GM23248 (cell line): ENCODE measurements around the gene FAM236B. TPM values are rescaled to one million over a fixed set of nuclear protein-coding genes. Genes with fewer than 3 reads are reported as not detected.
"Not testable (repeated sequence)": the region's sequence is repeated elsewhere in the genome, so short reads cannot be mapped to it uniquely, and the experiment has no call there.

Experiments used
- DNase-seq: peaks from one replicate; pipeline ENCODE4 v3.0.0-alpha.2; 2015
- H2AFZ ChIP-seq: fragments of 200-600 bp; sonication (generic); 2 replicates; pipeline ENCODE4 v1.6.1; 2016; ENCODE audit warnings: antibody characterized with exemption
- H3F3A ChIP-seq: fragments of 200-600 bp; sonication (generic); 2 replicates; pipeline ENCODE4 v1.6.1; 2016; ENCODE audit warnings: mild to moderate bottlenecking, antibody characterized with exemption, mixed run types; ENCODE audit not compliant: insufficient read depth
- H3K27ac ChIP-seq: fragments of 200-600 bp; sonication (generic); 2 replicates; pipeline ENCODE4 v1.5.1; 2016; ENCODE audit warnings: mild to moderate bottlenecking
- H3K27me3 ChIP-seq: fragments of 200-600 bp; sonication (generic); replicated peaks from 2 replicates; pipeline ENCODE4 v1.6.1; 2016; ENCODE audit warnings: mild to moderate bottlenecking; ENCODE audit not compliant: insufficient read depth
- H3K36me3 ChIP-seq: fragments of 200-600 bp; sonication (generic); 2 replicates; pipeline ENCODE4 v1.6.1; 2016; ENCODE audit warnings: low read depth, mild to moderate bottlenecking
- H3K4me1 ChIP-seq: fragments of 200-600 bp; sonication (generic); 2 replicates; pipeline ENCODE4 v1.6.1; 2016; ENCODE audit warnings: mild to moderate bottlenecking; ENCODE audit not compliant: insufficient read depth
- H3K4me2 ChIP-seq: fragments of 200-600 bp; sonication (generic); one replicate; pipeline ENCODE4 v1.6.1; 2016; ENCODE audit warnings: mild to moderate bottlenecking; ENCODE audit not compliant: unreplicated experiment
- H3K4me3 ChIP-seq: fragments of 200-600 bp; sonication (generic); 2 replicates; pipeline ENCODE4 v1.5.1; 2016; ENCODE audit warnings: mild to moderate bottlenecking
- H3K79me2 ChIP-seq: fragments of 200-600 bp; sonication (generic); 2 replicates; pipeline ENCODE4 v1.6.1; 2016; ENCODE audit warnings: mild to moderate bottlenecking; ENCODE audit not compliant: insufficient read depth
- H3K9ac ChIP-seq: fragments of 200-600 bp; sonication (generic); 2 replicates; pipeline ENCODE4 v1.6.1; 2016; ENCODE audit warnings: mild to moderate bottlenecking
- H3K9me2 ChIP-seq: fragments of 200-600 bp; sonication (generic); 2 replicates; pipeline ENCODE4 v1.6.1; 2016; ENCODE audit warnings: mixed run types, mild to moderate bottlenecking, moderate library complexity; ENCODE audit not compliant: insufficient read depth
- H3K9me3 ChIP-seq: fragments of 200-600 bp; sonication (generic); one replicate; pipeline ENCODE4 v1.6.1; 2017; ENCODE audit warnings: low read depth
- H4K20me1 ChIP-seq: fragments of 200-600 bp; sonication (generic); 2 replicates; pipeline ENCODE4 v1.6.0; 2016; ENCODE audit not compliant: insufficient read depth
- WGBS, 2 experiments: methylation state at CpG; one replicate each; pipeline ENCODE4 v1.1.6; 2015 to 2017; ENCODE audit warnings: low lambda C conversion rate in 2 of 2, low coverage in 1 of 2; ENCODE audit errors: missing lambda C conversion rate in 2 of 2; 5-methylcytosine and 5-hydroxymethylcytosine counted together
- in situ Hi-C: fragments of 300-500 bp; cut with MboI; formaldehyde crosslinking; loops from 2 replicates; pipeline ENCODE4 v1.15.0; 2020
- polyA plus RNA-seq: library from polyadenylated mRNA; unstranded; fragments of >200 nt; fragmentation: Nextera tagmentation; extraction: Ambion mirVana; gene quantifications from 2 replicates; pipeline ENCODE4 v1.2.1, GENCODE V29; 2016
- total RNA-seq: library from RNA; depleted of rRNA; stranded (reverse); fragments of >200 nt; shearing (Covaris generic); gene quantifications from 2 replicates; pipeline ENCODE4 v1.2.3, GENCODE V29; 2014

Gene FAM236B
- total and polyA plus RNA-seq, 2 experiments from 2014 or later, result not detected

- H3K9ac ChIP-seq, H3K27me3 ChIP-seq, H3K9me3 ChIP-seq, H3K27ac ChIP-seq, H3K36me3 ChIP-seq, H3K4me1 ChIP-seq, H2AFZ ChIP-seq, H3K79me2 ChIP-seq, H3K4me3 ChIP-seq, in situ Hi-C loops, DNase-seq, H3F3A ChIP-seq, H3K9me2 ChIP-seq, H3K4me2 ChIP-seq, H4K20me1 ChIP-seq: not testable (repeated sequence)
- no CpG with 5 or more reads among the region's 15 CpGs for WGBS, 2 experiments
These were observed 5.0 kb downstream of the FAM236B start for GRCh38 chrX:72777467-72777790.

DNA sequence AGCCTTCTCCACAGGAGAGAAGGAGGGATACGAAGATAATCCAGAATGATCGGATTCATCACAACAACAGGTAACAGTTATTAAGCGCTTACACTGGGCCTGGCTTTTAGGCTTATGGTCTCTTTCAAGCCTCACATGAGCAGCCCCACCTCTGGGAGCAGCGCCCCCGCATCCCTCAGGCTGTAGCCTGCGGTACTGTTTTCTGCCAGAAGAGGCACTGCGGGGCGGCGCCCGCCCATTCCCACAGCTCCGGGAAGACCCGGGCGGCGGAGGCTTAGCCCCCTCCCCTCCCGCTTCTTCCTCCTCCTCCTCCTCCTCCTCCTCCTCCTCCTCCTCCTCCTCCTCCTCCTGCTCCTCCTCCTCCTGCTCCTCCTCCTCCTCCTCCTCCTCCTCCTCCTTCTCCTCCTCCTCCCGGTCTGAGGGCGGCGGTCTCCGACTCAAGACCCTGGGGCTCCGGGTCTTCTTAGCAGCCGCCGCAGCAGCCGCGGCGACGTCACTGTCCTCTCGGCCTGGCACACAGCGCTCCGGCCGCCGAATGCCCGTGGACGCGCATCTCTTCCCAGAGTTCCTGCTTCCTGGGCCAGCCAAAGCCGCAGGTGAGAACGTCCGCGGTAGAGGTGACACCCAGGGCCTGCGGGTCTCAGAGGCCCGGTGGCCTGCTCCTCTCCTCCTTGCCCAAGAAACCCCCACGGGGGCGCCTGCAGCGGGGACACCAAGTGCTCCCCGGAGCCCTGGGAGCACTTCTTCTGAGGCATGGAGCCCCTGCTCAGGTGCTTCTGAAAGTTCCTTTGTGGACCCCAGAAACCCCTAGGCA lies 5.6 kb downstream of the FAM236B start, which contains the start of gene DMRTC1B:
DMRTC1B (plus strand) TSS at position 238 of the 814 bp plus-strand sequence. CDS start 68,246 bp downstream, outside the sequence.
- H3K9me3 ChIP-seq, H3K4me1 ChIP-seq, H2AFZ ChIP-seq, H3K79me2 ChIP-seq, H4K20me1 ChIP-seq, DNase-seq, H3F3A ChIP-seq, H3K9me2 ChIP-seq, H3K4me2 ChIP-seq, H3K36me3 ChIP-seq, H3K27ac ChIP-seq, H3K4me3 ChIP-seq, H3K9ac ChIP-seq, in situ Hi-C loops, H3K27me3 ChIP-seq: not testable (repeated sequence)
- WGBS, 2 experiments, result 0% methylated on average over 4 of the region's 44 CpGs; no CpG with 5 or more reads in 1 of the 2 experiments

DNA sequence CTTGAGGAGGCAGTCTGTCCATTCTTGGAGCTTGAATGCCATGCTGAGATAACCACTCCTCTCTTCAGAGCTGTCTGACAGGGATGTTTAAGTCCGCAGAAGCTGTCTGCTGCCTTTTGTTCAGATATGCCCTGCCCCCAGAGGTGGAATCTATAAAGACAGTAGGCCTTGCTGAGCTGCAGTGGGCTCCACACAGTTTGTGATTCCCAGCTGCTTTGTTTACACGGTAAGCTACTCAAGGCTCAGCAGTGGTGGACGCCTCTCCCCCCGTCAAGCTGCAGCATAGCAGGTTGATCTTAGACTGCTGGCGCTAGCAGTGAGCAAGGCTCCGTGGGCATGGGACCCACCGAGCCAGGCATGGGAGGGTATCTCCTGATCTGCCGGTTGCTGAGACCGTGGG lies 22.0 kb downstream of the FAM236B start:
- H3K9me2 ChIP-seq, H3K79me2 ChIP-seq, in situ Hi-C loops, H3K36me3 ChIP-seq, H4K20me1 ChIP-seq, H3K4me2 ChIP-seq, H2AFZ ChIP-seq, H3K4me3 ChIP-seq, H3K27ac ChIP-seq, H3K9me3 ChIP-seq, H3K4me1 ChIP-seq, DNase-seq, H3K27me3 ChIP-seq, H3F3A ChIP-seq, H3K9ac ChIP-seq: not testable (repeated sequence)
- WGBS, 2 experiments, result no CpG with 5 or more reads among the region's 9 CpGs

- H3K9me3 ChIP-seq, H3K79me2 ChIP-seq, in situ Hi-C loops, H4K20me1 ChIP-seq, H3K9me2 ChIP-seq, H3K4me1 ChIP-seq, H2AFZ ChIP-seq, H3K4me2 ChIP-seq, H3K9ac ChIP-seq, H3K4me3 ChIP-seq, H3K27me3 ChIP-seq, H3K36me3 ChIP-seq, H3F3A ChIP-seq, DNase-seq, H3K27ac ChIP-seq: not testable (repeated sequence)
- WGBS, 2 experiments, result no CpG with 5 or more reads among the region's 3 CpGs
These were observed 33.9 kb downstream of the FAM236B start for GRCh38 chrX:72748545-72748944.

DNA sequence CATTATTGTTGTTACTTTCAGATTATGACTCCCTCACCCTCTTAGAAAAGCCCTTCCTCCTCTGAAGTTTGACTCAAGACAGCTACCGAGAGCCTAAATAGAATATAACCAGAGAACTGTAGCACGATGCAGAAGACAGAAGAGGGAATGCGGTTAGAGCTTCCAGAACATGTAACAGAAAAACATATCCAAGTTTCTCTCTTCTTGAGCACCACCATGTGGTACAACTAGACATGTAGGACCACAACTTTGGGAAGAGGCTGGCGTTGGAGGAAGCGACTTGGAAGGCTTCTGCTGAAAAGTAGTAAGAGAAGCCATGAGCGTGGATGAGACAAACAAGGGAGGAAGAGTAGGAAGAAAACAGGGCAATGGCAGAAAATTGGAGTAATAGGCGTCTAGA lies 36.9 kb downstream of the FAM236B start:
- H3K27ac ChIP-seq, H3K36me3 ChIP-seq, DNase-seq, H3F3A ChIP-seq, in situ Hi-C loops, H3K9me2 ChIP-seq, H3K9ac ChIP-seq, H2AFZ ChIP-seq, H3K27me3 ChIP-seq, H3K4me3 ChIP-seq, H3K9me3 ChIP-seq, H4K20me1 ChIP-seq, H3K4me2 ChIP-seq, H3K4me1 ChIP-seq, H3K79me2 ChIP-seq: not testable (repeated sequence)
- no CpG with 5 or more reads among the region's 7 CpGs for WGBS, 2 experiments
